Measurements from ENCODE around the gene ANP32E. TPM values are rescaled to one million over a fixed set of nuclear protein-coding genes. Genes with fewer than 3 reads are reported as not detected.

Gene ANP32E
- total and polyA plus RNA-seq, 4 experiments from 2014 or later = 53.4 to 66.5 (median 61.7) TPM

DNA sequence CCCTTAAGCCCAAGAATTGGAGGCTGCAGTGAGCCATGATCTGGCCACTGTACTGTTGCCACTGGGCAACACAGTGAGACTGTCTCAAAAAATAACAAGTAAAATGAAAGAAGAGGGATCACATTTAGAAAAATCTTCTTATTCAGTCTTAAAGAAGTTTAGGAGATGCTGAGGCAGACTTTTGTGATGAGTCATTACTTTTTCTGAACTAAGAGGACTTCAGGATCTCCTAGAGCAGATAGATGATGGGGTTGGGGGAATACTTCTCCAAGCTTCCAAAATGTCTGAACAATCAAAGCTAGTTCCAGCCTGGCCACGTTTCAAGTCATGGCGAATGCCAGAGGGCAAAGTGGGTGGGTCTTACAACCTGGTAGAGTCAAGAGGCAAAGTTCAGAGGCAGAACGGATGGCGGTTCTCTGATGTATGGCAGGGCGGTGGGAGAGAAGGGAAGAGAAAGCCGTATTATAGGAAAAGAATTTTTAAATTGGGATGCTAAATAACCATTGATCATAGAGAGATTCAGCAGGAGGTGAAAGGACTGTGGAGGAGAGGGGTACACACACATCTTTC lies 44.3 kb upstream of the ANP32E start:
- Histone ChIP-seq H3K9me3 (ENCODE audit: control insufficient read depth in 1 of 2, low read length in 2 of 2) (no peaks in the 10 kb centered on the region), H3K27ac (ENCODE audit: low read depth, low read length) (no peak overlapping the region), H3K4me1 (ENCODE audit: insufficient read depth, low read length) (peaks cover 23% of the 10 kb centered on the region), H3K27me3 (ENCODE audit: insufficient read depth, low read length) (no peaks in the 10 kb centered on the region), H3K36me3 (ENCODE audit: insufficient read depth, low read length) (no peaks in the 10 kb centered on the region), H3K4me3 (ENCODE audit: low read length in 2 of 2) (no peak overlapping the region)
- Mint-ChIP-seq H3K36me3 (peaks cover 0 to 3% of the 10 kb centered on the region in 2 donors), H3K9me3 (peaks cover 0 to 4% (median 0%) of the 10 kb centered on the region in 8 donors), H3K27me3 (no peaks in the 10 kb centered on the region), H3K4me3 (peak overlapping the region in 7 of 8 donors; percentile 15 to 72 (median 41)), H3K27ac (peak overlapping the region in 5 of 7 donors; percentile 45 to 87 (median 79)), H3K4me1 (peaks cover 15 to 27% (median 24%) of the 10 kb centered on the region in 4 donors)
- ChIA-PET CTCF (ENCODE audit: partially characterized antibody) (interaction anchor here (1.2 to 3.9 kb wide), 3 partner anchors 24 to 877 kb away, joined by 3 to 45 read pairs (median 3); partner anchors contain the start of genes CA14 and TNFAIP8L2), POLR2A (ENCODE audit: partially characterized antibody) (interaction anchor here (1.2 to 2.6 kb wide), 2 partner anchors 11 to 84 kb away, joined by 4 to 17 read pairs; partner anchors contain the start of gene RPRD2)
- DNase-seq = no peak
- intact Hi-C loops (cut with micrococcal nuclease) = no loop called here

- H3K4me1 Mint-ChIP-seq = peaks cover 5 to 14% (median 10%) of the 10 kb centered on the region in 4 donors
- no peaks in the 10 kb centered on the region for H3K27me3 Mint-ChIP-seq
- H3K4me3 Mint-ChIP-seq = no peak overlapping the region
- Histone ChIP-seq H3K27ac (ENCODE audit: low read depth, low read length) (no peak overlapping the region), H3K27me3 (ENCODE audit: insufficient read depth, low read length) (no peaks in the 10 kb centered on the region), H3K36me3 (ENCODE audit: insufficient read depth, low read length) (no peaks in the 10 kb centered on the region), H3K4me1 (ENCODE audit: insufficient read depth, low read length) (peaks cover 9% of the 10 kb centered on the region), H3K9me3 (ENCODE audit: control insufficient read depth in 1 of 2, low read length in 2 of 2) (no peaks in the 10 kb centered on the region), H3K4me3 (ENCODE audit: low read length in 2 of 2) (no peak overlapping the region)
- CTCF ChIA-PET (ENCODE audit: partially characterized antibody) = interaction anchor here (1.3 to 3.0 kb wide), 3 partner anchors 8 to 17 kb away, joined by 4 to 14 read pairs (median 5); no protein-coding TSS in a partner anchor
- POLR2A ChIA-PET (ENCODE audit: partially characterized antibody) = no interaction called here
- intact Hi-C loops (cut with micrococcal nuclease) = no loop called here
- peaks cover 0 to 2% (median 0%) of the 10 kb centered on the region in 8 donors for H3K9me3 Mint-ChIP-seq
- H3K27ac Mint-ChIP-seq = peak overlapping the region in 1 of 7 donors; percentile 13
- peaks cover 11 to 25% of the 10 kb centered on the region in 2 donors for H3K36me3 Mint-ChIP-seq
- no peak for DNase-seq
Observed at GRCh38 chr1:150273311-150273710, 37.4 kb upstream of the ANP32E start.

- H3K27me3 Mint-ChIP-seq = no peaks in the 10 kb centered on the region
- H3K27me3 ChIP-seq (ENCODE audit: insufficient read depth, low read length) = no peaks in the 10 kb centered on the region
- H3K36me3 Mint-ChIP-seq = peaks cover 20 to 42% of the 10 kb centered on the region in 2 donors
- peaks cover 24% of the 10 kb centered on the region for H3K4me1 ChIP-seq (ENCODE audit: insufficient read depth, low read length)
- H3K9me3 Mint-ChIP-seq = peaks cover 0 to 2% (median 0%) of the 10 kb centered on the region in 8 donors
- peaks cover 18 to 32% (median 25%) of the 10 kb centered on the region in 4 donors for H3K4me1 Mint-ChIP-seq
- H3K4me3 Mint-ChIP-seq = peak overlapping the region in 1 of 8 donors; percentile 20
- H3K27ac ChIP-seq (ENCODE audit: low read depth, low read length) = no peak overlapping the region
- CTCF ChIA-PET (ENCODE audit: partially characterized antibody) = interaction anchor here (1.0 to 3.0 kb wide), 2 partner anchors 9 to 15 kb away, joined by 5 to 14 read pairs; no protein-coding TSS in a partner anchor
- no peak for DNase-seq
- intact Hi-C loops (cut with micrococcal nuclease) = no loop called here
- peaks cover 9% of the 10 kb centered on the region for H3K36me3 ChIP-seq (ENCODE audit: insufficient read depth, low read length)
- H3K9me3 ChIP-seq (ENCODE audit: control insufficient read depth in 1 of 2, low read length in 2 of 2) = no peaks in the 10 kb centered on the region
- H3K27ac Mint-ChIP-seq = peak overlapping the region in 2 of 7 donors; percentile 29 to 48
- no peak overlapping the region for H3K4me3 ChIP-seq (ENCODE audit: low read length in 2 of 2)
- POLR2A ChIA-PET (ENCODE audit: partially characterized antibody) = interaction anchor here (0.7 to 1.3 kb wide), 2 partner anchors 8 to 16 kb away, joined by 3 read pairs; no protein-coding TSS in a partner anchor
Observed at GRCh38 chr1:150271291-150271959, 35.5 kb upstream of the ANP32E start.

- intact Hi-C loops (cut with micrococcal nuclease) = loop anchor here (2.0 kb wide), 1 partner anchor 13 kb away; the partner anchor contains the start of gene CIART
- ChIA-PET CTCF (ENCODE audit: partially characterized antibody) (interaction anchor here (1.0 to 1.5 kb wide), 4 partner anchors 13 to 652 kb away, joined by 3 to 4 read pairs (median 3); no protein-coding TSS in a partner anchor), POLR2A (ENCODE audit: partially characterized antibody) (interaction anchor here (0.5 to 2.6 kb wide), 17 partner anchors 9 to 383 kb away, joined by 3 to 37 read pairs (median 4); partner anchors contain the start of genes ANP32E, CIART, MCL1 and RPRD2)
- H3K27ac ChIP-seq (ENCODE audit: low read depth, low read length) = peak overlapping the region; percentile 96
- H3K9me3 Mint-ChIP-seq = peaks cover 0 to 2% (median 0%) of the 10 kb centered on the region in 8 donors
- H3K27ac Mint-ChIP-seq = peak overlapping the region; percentile 96 to 99 (median 99)
- no peak for DNase-seq
- peaks cover 24% of the 10 kb centered on the region for H3K4me1 ChIP-seq (ENCODE audit: insufficient read depth, low read length)
- H3K4me3 ChIP-seq (ENCODE audit: low read length in 2 of 2) = peak overlapping the region; percentile 83 to 85
- no peaks in the 10 kb centered on the region for H3K9me3 ChIP-seq (ENCODE audit: control insufficient read depth in 1 of 2, low read length in 2 of 2)
- peaks cover 18 to 35% (median 27%) of the 10 kb centered on the region in 4 donors for H3K4me1 Mint-ChIP-seq
- H3K27me3 Mint-ChIP-seq = no peaks in the 10 kb centered on the region
- H3K4me3 Mint-ChIP-seq = peak overlapping the region; percentile 92 to 99 (median 97)
- H3K27me3 ChIP-seq (ENCODE audit: insufficient read depth, low read length) = no peaks in the 10 kb centered on the region
- H3K36me3 Mint-ChIP-seq = peaks cover 33 to 59% of the 10 kb centered on the region in 2 donors
- peaks cover 28% of the 10 kb centered on the region for H3K36me3 ChIP-seq (ENCODE audit: insufficient read depth, low read length)
Observed at GRCh38 chr1:150269451-150269850, 33.5 kb upstream of the ANP32E start.

GRCh38 chr1:150268705-150269403 lies 32.9 kb upstream of the ANP32E start, which contains the start of gene APH1A:
Gene APH1A (minus strand): TSS chr1:150269016. CDS start chr1:150268810, 206 bp downstream.
- H3K9me3 ChIP-seq (ENCODE audit: control insufficient read depth in 1 of 2, low read length in 2 of 2) = no peaks in the 10 kb centered on the region
- Mint-ChIP-seq H3K36me3 (peaks cover 32 to 61% of the 10 kb centered on the region in 2 donors), H3K27me3 (no peaks in the 10 kb centered on the region), H3K4me1 (peaks cover 18 to 35% (median 27%) of the 10 kb centered on the region in 4 donors), H3K27ac (peak within 1 kb of the TSS; percentile 96 to 99 (median 99)), H3K9me3 (peaks cover 0 to 2% (median 0%) of the 10 kb centered on the region in 8 donors), H3K4me3 (peak within 1 kb of the TSS; percentile 92 to 99 (median 97))
- peaks cover 30% of the 10 kb centered on the region for H3K36me3 ChIP-seq (ENCODE audit: insufficient read depth, low read length)
- DNase-seq = peak; percentile 89 to 93 (median 91)
- H3K4me3 ChIP-seq (ENCODE audit: low read length in 2 of 2) = peak within 1 kb of the TSS; percentile 83 to 85
- intact Hi-C loops (cut with micrococcal nuclease) = loop anchor here (1.0 to 2.0 kb wide), 3 partner anchors 14 to 33 kb away; partner anchors contain the start of genes ANP32E, CIART and MRPS21
- ChIA-PET CTCF (ENCODE audit: partially characterized antibody) (interaction anchor here (1.0 to 1.5 kb wide), 3 partner anchors 13 to 653 kb away, joined by 3 to 4 read pairs (median 3); no protein-coding TSS in a partner anchor), POLR2A (ENCODE audit: partially characterized antibody) (interaction anchor here (0.6 to 2.6 kb wide), 17 partner anchors 9 to 382 kb away, joined by 3 to 37 read pairs (median 4); partner anchors contain the start of genes ANP32E, CIART, MCL1 and RPRD2)
- H3K27me3 ChIP-seq (ENCODE audit: insufficient read depth, low read length) = no peaks in the 10 kb centered on the region
- H3K4me1 ChIP-seq (ENCODE audit: insufficient read depth, low read length) = peaks cover 24% of the 10 kb centered on the region
- peak within 1 kb of the TSS; percentile 96 for H3K27ac ChIP-seq (ENCODE audit: low read depth, low read length)

DNA sequence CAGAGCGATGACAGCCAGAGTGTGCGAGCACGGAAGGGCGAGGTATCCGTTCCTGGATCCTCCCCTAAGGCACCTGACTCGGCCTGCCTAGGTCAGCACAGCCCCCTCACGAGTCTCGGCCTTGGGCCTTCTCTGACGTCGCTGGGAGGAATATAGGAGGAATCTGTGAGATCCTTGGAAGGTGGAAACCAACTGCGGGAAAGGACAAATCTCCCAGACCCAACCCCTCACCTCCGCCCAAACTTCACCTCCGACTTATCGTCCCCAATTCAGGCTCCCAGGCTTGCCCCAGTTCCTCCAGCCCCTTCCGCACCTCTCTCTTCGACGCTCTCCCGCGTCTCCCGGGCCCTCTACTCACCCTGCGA lies 32.4 kb upstream of the ANP32E start:
- H3K9me3 Mint-ChIP-seq = peaks cover 0 to 2% (median 0%) of the 10 kb centered on the region in 8 donors
- peak overlapping the region; percentile 96 for H3K27ac ChIP-seq (ENCODE audit: low read depth, low read length)
- H3K27me3 Mint-ChIP-seq = no peaks in the 10 kb centered on the region
- H3K27me3 ChIP-seq (ENCODE audit: insufficient read depth, low read length) = no peaks in the 10 kb centered on the region
- peak; percentile 53 to 70 (median 59) for DNase-seq
- H3K27ac Mint-ChIP-seq = peak overlapping the region; percentile 96 to 99 (median 99)
- intact Hi-C loops (cut with micrococcal nuclease) = loop anchor here (1.0 to 2.0 kb wide), 3 partner anchors 14 to 32 kb away; partner anchors contain the start of genes ANP32E, CIART and MRPS21
- H3K4me1 Mint-ChIP-seq = peaks cover 18 to 35% (median 27%) of the 10 kb centered on the region in 4 donors
- H3K4me3 ChIP-seq (ENCODE audit: low read length in 2 of 2) = peak overlapping the region; percentile 83 to 85
- no peaks in the 10 kb centered on the region for H3K9me3 ChIP-seq (ENCODE audit: control insufficient read depth in 1 of 2, low read length in 2 of 2)
- peak overlapping the region; percentile 92 to 99 (median 97) for H3K4me3 Mint-ChIP-seq
- H3K36me3 ChIP-seq (ENCODE audit: insufficient read depth, low read length) = peaks cover 30% of the 10 kb centered on the region
- peaks cover 28 to 59% of the 10 kb centered on the region in 2 donors for H3K36me3 Mint-ChIP-seq
- ChIA-PET CTCF (ENCODE audit: partially characterized antibody) (interaction anchor here (1.0 to 1.5 kb wide), 3 partner anchors 12 to 653 kb away, joined by 3 to 4 read pairs (median 3); no protein-coding TSS in a partner anchor), POLR2A (ENCODE audit: partially characterized antibody) (interaction anchor here (0.9 to 2.6 kb wide), 9 partner anchors 8 to 382 kb away, joined by 3 to 37 read pairs (median 7); partner anchors contain the start of genes ANP32E, CIART and RPRD2)
- H3K4me1 ChIP-seq (ENCODE audit: insufficient read depth, low read length) = peaks cover 24% of the 10 kb centered on the region

Measured in CD4-positive, alpha-beta memory T cell (primary cell).